HL-60 (cell line): ENCODE data around the gene SZRD1.

ENCODE experiments used
- POLR2AphosphoS5 ChIP-seq: IDR thresholded peaks from 2 replicates; pipeline ENCODE4 v1.6.1; 2012; ENCODE audit warnings: low read depth
- REST ChIP-seq: IDR thresholded peaks from 2 replicates; pipeline ENCODE4 v1.6.1; 2012; ENCODE audit warnings: low read depth; ENCODE audit not compliant: insufficient replicate concordance
- SPI1 ChIP-seq: IDR thresholded peaks from 2 replicates; pipeline ENCODE4 v1.6.1; 2012; ENCODE audit warnings: low read depth, mild to moderate bottlenecking, borderline replicate concordance
- TF ChIP-seq, protein P1 (sequence below): IDR thresholded peaks from one replicate; pipeline ENCODE4 v1.5.1; 2011; ENCODE audit warnings: low read length, control low read depth, inconsistent platforms; ENCODE audit not compliant: insufficient read depth

GRCh38 chr1:16324456-16324890 lies 42.6 kb upstream of the SZRD1 start:
- TF ChIP-seq, protein P1, sequence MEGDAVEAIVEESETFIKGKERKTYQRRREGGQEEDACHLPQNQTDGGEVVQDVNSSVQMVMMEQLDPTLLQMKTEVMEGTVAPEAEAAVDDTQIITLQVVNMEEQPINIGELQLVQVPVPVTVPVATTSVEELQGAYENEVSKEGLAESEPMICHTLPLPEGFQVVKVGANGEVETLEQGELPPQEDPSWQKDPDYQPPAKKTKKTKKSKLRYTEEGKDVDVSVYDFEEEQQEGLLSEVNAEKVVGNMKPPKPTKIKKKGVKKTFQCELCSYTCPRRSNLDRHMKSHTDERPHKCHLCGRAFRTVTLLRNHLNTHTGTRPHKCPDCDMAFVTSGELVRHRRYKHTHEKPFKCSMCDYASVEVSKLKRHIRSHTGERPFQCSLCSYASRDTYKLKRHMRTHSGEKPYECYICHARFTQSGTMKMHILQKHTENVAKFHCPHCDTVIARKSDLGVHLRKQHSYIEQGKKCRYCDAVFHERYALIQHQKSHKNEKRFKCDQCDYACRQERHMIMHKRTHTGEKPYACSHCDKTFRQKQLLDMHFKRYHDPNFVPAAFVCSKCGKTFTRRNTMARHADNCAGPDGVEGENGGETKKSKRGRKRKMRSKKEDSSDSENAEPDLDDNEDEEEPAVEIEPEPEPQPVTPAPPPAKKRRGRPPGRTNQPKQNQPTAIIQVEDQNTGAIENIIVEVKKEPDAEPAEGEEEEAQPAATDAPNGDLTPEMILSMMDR, result no peak
- TF ChIP-seq SPI1 (no peak), POLR2AphosphoS5 (no peak), REST (no peak)
